T-helper 22 cell (primary cell): ENCODE measurements around the gene HPCAL1.
"Not testable (repeated sequence)": the region's sequence is repeated elsewhere in the genome, so short reads cannot be mapped to it uniquely, and the experiment has no call there.

Source experiments
- DNase-seq: peaks from one replicate; pipeline ENCODE4 v3.0.0-alpha.2; 2020; ENCODE audit warnings: low read depth

Gene HPCAL1

GRCh38 chr2:10442469-10443126 is 139.9 kb downstream of the HPCAL1 start:
- DNase-seq, result not testable (repeated sequence)

DNA sequence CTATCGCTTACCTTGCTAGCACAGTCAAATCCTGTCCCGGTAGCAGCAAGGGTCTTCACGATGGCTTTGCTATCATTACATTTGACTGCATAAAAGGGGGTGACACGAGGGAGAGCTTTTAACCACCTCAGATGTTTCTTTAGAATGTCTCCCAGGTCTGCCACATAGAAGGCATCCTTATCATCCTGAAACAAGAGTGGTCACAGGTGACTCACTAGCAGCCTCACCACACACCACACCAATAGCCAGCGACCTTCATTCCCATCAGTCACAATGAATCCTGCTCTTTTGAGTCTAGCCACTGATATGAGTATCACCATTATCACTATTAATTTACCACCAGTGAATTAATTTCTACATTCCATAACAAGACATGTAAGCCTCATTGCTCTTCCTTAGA is 141.8 kb downstream of the HPCAL1 start:
- no peak for DNase-seq

DNA sequence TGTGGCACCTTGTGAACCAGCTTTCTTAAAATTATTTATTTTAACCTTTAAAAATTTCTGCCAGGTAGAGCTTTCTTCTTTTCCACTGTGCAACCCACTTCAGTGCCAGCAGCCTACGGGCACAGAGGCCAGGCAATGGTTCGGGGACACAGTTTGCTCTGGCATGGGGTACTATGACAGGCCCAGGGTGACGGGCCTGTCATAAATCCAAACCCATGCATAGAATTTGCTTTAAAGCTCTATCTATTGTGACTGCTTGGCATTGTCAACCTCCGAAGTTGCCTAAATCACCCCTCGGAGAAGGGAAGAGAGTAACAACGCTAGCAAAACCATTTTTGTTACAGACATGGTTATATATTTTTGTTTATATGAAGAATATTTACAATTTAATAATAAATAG is 143.9 kb downstream of the HPCAL1 start:
- no peak for DNase-seq

GRCh38 chr2:10447300-10447894 is 144.7 kb downstream of the HPCAL1 start:
- DNase-seq, result no peak

DNA sequence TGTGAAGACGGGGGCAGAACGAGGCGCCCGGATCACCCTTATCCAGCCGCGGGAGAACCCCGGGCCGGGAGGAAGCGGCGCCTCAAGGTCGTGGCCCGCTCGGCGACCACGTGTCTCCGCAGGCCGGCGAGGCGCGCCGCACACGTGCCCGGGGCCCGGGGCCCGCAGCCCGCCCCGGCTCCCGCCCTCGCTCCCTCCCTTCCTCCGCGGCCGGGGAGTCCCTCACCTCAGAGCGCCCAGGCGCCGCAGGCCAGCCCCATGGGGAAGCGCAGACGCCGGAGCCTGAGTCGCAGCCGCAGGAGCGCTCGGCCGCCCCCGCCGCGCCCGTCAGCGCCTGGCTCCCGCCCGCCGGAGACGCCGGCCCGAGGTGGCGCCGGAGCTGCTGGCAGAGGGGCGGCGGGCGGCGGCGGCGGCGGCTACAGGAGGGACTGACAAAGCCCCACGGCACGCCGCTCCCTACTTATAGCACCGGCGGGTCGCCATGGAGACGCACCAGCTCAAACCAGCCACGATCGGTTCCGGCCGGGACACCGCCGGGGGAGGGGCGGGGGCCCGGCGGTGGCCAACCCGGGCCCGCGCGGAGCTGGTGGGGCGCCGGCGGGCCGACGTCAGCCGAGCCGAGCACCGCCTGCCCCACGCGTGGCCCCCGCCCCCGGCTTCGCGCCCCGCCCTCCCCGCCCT is 145.3 kb downstream of the HPCAL1 start, which contains the start of gene ODC1:
Gene ODC1 (minus strand): TSS at position 433 of the 681 bp plus-strand sequence. CDS start 3,295 bp downstream, outside the sequence.
- DNase-seq, result peak; percentile 97

DNA sequence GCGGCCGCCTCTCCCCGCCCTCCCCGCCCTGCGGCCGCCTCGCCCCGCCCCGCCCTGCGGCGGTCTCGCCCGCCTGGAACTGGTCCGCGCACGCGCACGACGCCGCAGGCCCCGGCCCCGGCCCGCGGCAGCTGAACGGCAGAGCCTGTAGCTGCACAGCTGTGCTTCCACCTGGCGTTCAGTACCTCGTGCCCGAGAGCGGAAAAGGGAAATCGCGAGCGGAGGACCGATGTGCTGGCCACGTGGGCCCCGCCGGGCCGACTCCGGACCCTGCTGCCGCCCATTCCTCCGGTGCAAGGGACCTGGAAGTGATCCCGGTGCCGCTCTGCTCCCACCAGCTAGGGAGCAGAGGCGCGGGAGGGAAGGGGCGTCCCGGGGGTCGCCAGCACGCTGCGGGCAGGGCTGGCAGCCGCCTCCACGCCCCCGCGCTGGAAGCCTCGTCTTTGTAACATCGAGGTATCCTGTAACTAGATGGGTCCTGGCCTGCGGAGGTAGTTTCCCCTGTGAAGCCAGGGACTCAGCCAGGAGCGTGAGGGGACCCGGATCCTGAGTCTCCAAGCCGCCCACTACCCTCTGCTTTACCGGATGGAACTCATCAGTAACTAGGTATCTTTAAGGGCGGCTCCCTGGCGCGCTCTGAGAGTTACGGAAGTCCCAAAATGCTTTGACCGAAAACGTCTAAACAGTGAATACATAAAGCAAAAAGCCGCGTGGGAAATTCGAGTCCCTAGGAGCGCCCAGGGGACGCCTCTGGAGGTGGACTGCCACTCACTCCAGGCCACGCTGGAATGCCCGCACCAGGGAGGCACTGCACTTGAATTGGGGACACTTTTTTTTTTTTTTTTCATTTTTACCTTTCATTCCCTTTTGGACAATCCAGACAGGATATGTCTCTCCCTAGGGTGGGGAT is 146.1 kb downstream of the HPCAL1 start:
- DNase-seq, result peak; percentile 90

DNA sequence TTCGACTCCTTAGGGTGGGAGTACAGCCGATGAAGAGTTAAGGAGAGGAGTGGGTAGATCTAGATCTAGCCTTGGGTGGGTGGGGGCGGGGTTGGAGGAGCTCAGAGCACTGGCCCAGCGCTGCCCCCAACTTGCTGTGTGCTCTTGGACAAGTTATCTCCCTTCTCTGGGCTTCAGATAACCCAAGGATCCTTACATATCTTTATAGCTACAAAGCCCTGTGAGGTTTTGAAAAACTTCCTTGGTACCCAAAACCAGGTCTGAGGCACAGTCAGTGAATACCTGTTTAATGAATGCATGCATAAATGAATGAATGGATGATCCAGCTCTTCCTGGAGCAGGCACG is 146.8 kb downstream of the HPCAL1 start:
- DNase-seq, result no peak

DNA sequence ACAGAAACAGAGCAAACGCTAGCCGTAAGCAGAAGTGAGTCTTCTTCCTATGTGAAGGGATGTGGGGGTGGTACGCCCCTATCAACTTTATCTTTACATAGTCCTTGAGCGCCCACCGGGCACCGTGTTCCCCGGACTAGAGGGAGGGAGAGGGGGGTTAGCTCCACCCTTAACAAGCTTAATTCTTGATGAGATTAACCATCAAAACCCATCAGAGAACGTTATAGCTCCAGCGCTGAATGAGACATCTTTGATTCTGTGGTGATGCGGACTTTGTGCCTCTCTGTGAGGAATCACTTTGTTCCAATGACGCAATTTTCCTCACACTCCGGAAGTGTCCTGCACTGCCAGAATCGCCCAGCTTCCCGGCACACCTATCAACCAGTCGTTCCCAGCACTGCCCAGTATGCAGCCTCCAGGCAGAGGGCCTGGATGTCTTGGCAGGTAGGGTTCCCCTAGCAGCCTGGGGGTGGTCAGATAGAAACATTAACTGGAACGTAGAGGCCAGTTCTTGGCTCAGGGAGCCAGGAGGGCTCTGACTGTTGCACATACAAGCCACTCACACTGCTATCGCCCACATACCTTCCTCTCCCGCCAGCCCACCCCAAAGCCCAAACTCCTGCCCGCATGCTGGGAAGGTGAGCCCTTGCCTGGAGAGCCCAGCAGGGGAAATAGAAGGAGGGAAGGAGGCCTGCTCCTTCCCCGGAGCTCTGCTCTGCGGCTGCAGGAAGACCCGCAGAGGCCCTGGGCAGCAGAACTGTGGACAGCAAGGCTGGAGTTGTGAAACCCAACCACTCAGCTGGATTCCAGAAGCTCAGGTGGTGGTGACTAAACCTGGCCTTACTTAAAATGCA is 147.4 kb downstream of the HPCAL1 start:
- DNase-seq, result no peak

GRCh38 chr2:10451819-10452218 is 149.1 kb downstream of the HPCAL1 start:
- DNase-seq, result no peak

DNA sequence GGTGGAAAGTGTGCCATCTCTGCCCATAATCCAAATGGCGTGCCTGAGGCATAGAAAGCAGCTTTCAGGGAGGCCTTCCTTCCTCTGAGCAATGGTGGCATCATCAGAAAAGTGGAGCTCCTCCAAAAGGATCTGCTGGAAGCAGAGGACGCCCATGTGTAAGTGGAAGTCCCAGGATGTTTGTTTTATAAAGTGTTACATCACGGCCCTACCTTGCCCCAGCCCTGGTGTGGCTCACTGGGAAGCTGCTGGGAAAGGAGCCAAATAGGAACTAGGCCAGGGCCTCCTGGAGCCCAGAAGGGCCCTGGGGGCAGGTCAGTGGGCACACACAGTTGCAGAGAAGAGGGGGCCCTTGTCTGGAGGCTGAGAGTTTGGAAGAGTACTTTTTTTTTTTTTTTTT is 149.6 kb downstream of the HPCAL1 start:
- DNase-seq, result no peak

DNA sequence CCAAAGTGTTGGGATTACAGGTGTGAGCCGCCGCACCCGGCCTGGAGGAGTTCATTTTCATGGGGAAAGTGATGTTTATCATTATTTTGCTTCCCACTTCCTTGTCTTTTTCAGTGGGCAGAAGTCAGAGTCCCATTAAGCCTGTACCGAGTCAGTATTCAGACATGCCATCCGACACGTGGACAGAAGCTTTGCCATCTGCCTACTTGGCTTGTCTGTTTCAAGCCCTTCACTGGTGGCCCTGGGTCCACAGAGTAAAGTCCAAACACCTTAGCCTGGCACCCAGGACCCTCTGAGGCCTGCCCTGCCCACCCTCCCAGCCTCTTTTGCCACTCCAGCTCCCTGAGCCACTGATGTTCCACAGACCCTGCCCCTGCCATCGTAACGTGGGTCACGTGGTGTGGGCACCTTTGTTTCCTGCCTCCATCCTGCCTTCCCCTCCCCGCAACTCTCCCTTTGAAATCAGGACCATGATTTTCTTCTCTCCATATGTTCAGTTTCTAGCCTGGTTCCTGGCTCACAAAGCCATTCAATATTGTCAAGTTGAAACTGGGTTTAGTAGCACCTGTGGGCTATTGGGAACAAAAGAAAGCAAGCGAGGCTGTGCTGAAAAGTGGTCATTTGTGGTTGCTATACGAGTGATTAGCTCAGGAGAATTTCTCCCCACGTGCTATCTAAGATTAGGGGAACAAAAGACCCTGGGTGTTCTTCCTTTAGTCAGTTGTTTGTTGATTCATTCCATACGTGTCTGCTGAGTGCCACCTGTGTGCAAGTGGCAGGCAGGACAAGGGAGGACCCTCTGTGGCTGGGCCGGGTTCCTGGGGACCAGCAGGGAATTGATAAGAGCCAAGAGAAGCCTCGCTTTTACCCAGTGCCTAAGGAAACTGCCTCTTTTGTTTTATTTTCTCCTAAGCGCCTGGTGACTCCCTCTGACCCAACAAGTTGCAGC is 150.5 kb downstream of the HPCAL1 start:
- DNase-seq, result no peak

GRCh38 chr2:10453905-10454298 is 151.2 kb downstream of the HPCAL1 start:
- DNase-seq, result no peak

DNA sequence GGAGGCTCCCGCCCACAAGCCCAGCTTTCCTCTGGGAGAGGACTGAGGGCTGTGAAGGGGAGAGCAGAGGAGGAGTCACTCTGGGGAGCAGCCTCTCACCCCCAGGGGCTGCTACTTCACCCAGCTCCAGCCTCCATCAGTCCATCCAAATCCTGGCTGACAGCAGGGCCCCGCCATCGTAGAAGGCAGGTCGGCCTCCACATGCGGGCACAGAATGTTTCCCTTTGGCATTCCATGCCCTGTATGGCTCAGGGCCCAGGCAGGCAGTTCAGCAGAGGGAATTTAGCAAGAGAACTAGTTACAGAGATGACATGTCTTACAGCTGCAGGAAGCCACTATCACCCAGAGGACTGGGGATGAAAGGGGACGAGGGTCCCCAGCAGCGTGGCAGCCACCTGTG is 151.8 kb downstream of the HPCAL1 start:
- DNase-seq, result no peak

DNA sequence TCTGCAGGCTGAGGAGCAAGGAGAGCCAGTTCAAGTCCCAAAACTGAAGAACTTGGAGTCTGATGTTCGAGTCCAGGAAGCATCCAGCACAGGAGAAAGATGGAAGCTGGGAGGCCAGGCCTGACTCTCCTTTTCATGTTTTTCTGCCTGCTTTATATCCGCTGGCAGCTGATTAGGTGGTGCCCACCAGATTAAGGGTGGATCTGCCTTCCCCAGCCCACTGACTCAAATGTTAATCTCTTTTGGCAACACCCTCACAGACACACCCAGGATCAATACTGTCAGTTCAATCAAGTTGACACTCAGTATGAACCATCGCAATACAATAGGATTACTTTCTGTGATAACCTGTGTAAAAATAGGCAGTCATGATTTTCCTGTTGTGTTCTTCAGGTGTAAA is 154.5 kb downstream of the HPCAL1 start:
- DNase-seq, result not testable (repeated sequence)

GRCh38 chr2:10457846-10458598 is 155.3 kb downstream of the HPCAL1 start:
- DNase-seq, result no peak

GRCh38 chr2:10460366-10460796 is 157.7 kb downstream of the HPCAL1 start:
- DNase-seq, result no peak

DNA sequence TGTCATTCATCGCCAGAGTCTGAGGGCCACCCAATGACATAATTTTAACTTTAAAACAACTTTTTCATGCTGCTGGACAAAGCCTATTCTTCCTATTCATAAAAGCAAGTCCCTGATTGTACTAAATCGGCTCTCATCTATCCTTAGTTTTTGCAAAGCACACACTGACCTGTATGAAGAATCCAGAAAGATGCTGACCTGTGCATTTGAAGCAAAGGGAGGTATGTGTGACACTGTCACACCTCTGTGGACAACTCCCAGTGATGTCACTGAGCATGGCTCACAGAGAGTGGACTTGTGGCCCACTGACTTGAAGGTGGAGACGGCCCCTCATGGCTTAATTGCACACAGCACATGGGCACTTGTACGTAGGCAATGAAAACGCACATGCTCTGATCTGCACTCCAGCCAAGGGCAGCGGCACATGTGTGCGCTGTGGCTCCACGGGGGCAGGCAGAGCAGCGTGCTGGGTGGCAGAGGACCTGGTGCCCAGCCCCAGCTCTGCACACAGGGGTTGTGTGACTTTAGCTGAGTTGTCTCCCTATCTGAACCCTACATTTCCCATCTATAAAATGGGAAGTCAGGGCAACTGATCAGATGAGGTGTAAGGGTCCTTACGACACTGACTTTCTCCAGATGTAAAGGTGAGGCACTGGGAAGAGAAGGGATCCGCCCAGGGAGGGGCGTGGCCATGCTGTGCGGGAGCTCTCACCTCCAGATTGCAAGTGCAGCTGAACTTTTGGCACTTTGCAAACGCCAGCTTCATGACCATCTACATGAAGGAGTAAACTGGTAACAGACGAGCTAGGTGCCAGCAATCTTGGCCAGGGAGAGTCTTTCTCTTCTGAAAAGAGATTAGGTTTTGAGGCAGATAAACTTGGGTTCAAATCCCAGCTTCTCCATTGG is 159.7 kb downstream of the HPCAL1 start:
- DNase-seq, result no peak

- no peak for DNase-seq
These were observed 163.2 kb downstream of the HPCAL1 start for GRCh38 chr2:10465910-10466309.
